ENCODE results near the gene CPNE4. TPM values are rescaled to one million over a fixed set of nuclear protein-coding genes. Genes with fewer than 3 reads are reported as not detected.

The CPNE4 gene
- total RNA-seq, 2 donors from 2014 or later = not detected

GRCh38 chr3:131733086-131733841 lies 301.6 kb downstream of the CPNE4 start:
- TF ChIP-seq CTCF (IDR thresholded peaks at IDR 0.05) = no peak
- no peak for TF ChIP-seq POLR2A (IDR thresholded peaks at IDR 0.05)

GRCh38 chr3:131731709-131732108 lies 303.1 kb downstream of the CPNE4 start:
- intact Hi-C loops (cut with DNase I) = no loop called here
- Histone ChIP-seq H3K4me3 (no peak overlapping the region), H3K27me3 (no peaks in the 10 kb centered on the region), H3K9me3 (no peaks in the 10 kb centered on the region), H3K36me3 (replicated peaks in 1 of 2; ENCODE audit: insufficient read depth in 1 of 2, low read depth in 2 of 2) (no peaks in the 10 kb centered on the region), H3K27ac (no peak overlapping the region), H3K4me1 (no peaks in the 10 kb centered on the region)
- ATAC-seq (no peak), DNase-seq (no peak)
- no peak for TF ChIP-seq POLR2A (IDR thresholded peaks at IDR 0.05)
- WGBS, 2 donors = 90 to 91% methylated on average over 2 of the region's 2 CpGs

More at GRCh38 chr3:131733086-131733841, 301.6 kb downstream of the CPNE4 start:
- Histone ChIP-seq H3K27ac (no peak overlapping the region), H3K4me1 (no peaks in the 10 kb centered on the region), H3K36me3 (replicated peaks in 1 of 2; ENCODE audit: insufficient read depth in 1 of 2, low read depth in 2 of 2) (no peaks in the 10 kb centered on the region), H3K27me3 (peaks cover 0 to 5% of the 10 kb centered on the region in 2 donors), H3K9me3 (no peaks in the 10 kb centered on the region), H3K4me3 (no peak overlapping the region)
- 56 to 58% methylated on average over 5 of the region's 5 CpGs for WGBS, 2 donors
- intact Hi-C loops (cut with DNase I) = no loop called here
- no peak for ATAC-seq
- DNase-seq = no peak

GRCh38 chr3:131730581-131730980 lies 304.2 kb downstream of the CPNE4 start:
- no peaks in the 10 kb centered on the region for H3K27me3 ChIP-seq
- ATAC-seq (no peak), DNase-seq (no peak)
- intact Hi-C loops (cut with DNase I) = no loop called here
- no peak overlapping the region for H3K27ac ChIP-seq
- H3K4me1 ChIP-seq = no peaks in the 10 kb centered on the region
- 34 to 39% methylated on average over 1 of the region's 1 CpG for WGBS, 2 donors
- TF ChIP-seq CTCF (IDR thresholded peaks at IDR 0.05) = no peak
- no peak for TF ChIP-seq POLR2A (IDR thresholded peaks at IDR 0.05)
- no peaks in the 10 kb centered on the region for H3K36me3 ChIP-seq (replicated peaks in 1 of 2; ENCODE audit: insufficient read depth in 1 of 2, low read depth in 2 of 2)
- no peaks in the 10 kb centered on the region for H3K9me3 ChIP-seq
- H3K4me3 ChIP-seq = no peak overlapping the region

- H3K27ac ChIP-seq = no peak overlapping the region
- ATAC-seq (no peak), DNase-seq (no peak)
- no peaks in the 10 kb centered on the region for H3K36me3 ChIP-seq (replicated peaks in 1 of 2; ENCODE audit: insufficient read depth in 1 of 2, low read depth in 2 of 2)
- WGBS, 2 donors = 67 to 75% methylated on average over 1 of the region's 1 CpG
- intact Hi-C loops (cut with DNase I) = no loop called here
- H3K9me3 ChIP-seq = no peaks in the 10 kb centered on the region
- no peak for TF ChIP-seq POLR2A (IDR thresholded peaks at IDR 0.05)
- no peaks in the 10 kb centered on the region for H3K4me1 ChIP-seq
- no peak overlapping the region for H3K4me3 ChIP-seq
- H3K27me3 ChIP-seq = no peaks in the 10 kb centered on the region
These were observed 305.2 kb downstream of the CPNE4 start for GRCh38 chr3:131729643-131730017.

GRCh38 chr3:131728898-131729642 lies 305.7 kb downstream of the CPNE4 start:
- 69 to 73% methylated on average over 3 of the region's 3 CpGs for WGBS, 2 donors
- no peaks in the 10 kb centered on the region for H3K4me1 ChIP-seq
- no peak for DNase-seq
- intact Hi-C loops (cut with DNase I) = no loop called here
- TF ChIP-seq CTCF (IDR thresholded peaks at IDR 0.05) (no peak), POLR2A (IDR thresholded peaks at IDR 0.05) (no peak)
- ATAC-seq = no peak
- H3K36me3 ChIP-seq (replicated peaks in 1 of 2; ENCODE audit: insufficient read depth in 1 of 2, low read depth in 2 of 2) = no peaks in the 10 kb centered on the region
- H3K4me3 ChIP-seq = no peak overlapping the region
- H3K9me3 ChIP-seq = no peaks in the 10 kb centered on the region
- H3K27ac ChIP-seq = no peak overlapping the region
- no peaks in the 10 kb centered on the region for H3K27me3 ChIP-seq

Measured in body of pancreas (tissue), 4 donors.